ENCODE data around the gene PSKH1.
"Not testable (repeated sequence)": the region's sequence is repeated elsewhere in the genome, so short reads cannot be mapped to it uniquely, and the experiment has no call there.

Gene PSKH1

DNA sequence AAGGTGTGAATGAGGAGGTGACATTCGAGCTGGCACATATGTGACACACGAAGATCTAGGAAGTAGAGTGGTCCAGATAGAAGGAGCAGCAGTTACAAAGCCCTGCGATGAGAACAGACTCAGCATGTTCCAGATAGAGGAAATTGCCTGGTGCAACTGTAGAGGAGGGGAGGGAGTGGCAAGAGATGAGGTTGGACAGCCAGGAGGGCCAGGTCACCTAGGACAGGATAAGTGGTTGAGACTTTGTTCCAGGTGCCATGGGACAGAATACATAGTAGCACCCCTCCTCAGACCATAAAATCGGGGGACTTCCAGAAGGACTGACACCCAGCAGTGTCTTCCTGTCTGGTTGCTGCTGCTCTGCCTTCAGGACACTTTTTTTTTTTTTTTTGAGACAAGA lies 34.6 kb upstream of the PSKH1 start:
- no peak overlapping the region for H3K4me3 ChIP-seq (ENCODE audit: low read depth, low read length)
- TF ChIP-seq, protein P1, sequence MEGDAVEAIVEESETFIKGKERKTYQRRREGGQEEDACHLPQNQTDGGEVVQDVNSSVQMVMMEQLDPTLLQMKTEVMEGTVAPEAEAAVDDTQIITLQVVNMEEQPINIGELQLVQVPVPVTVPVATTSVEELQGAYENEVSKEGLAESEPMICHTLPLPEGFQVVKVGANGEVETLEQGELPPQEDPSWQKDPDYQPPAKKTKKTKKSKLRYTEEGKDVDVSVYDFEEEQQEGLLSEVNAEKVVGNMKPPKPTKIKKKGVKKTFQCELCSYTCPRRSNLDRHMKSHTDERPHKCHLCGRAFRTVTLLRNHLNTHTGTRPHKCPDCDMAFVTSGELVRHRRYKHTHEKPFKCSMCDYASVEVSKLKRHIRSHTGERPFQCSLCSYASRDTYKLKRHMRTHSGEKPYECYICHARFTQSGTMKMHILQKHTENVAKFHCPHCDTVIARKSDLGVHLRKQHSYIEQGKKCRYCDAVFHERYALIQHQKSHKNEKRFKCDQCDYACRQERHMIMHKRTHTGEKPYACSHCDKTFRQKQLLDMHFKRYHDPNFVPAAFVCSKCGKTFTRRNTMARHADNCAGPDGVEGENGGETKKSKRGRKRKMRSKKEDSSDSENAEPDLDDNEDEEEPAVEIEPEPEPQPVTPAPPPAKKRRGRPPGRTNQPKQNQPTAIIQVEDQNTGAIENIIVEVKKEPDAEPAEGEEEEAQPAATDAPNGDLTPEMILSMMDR (IDR thresholded peaks at IDR 0.05; ENCODE audit: insufficient read depth, low read depth, low read length, missing control alignments) = no peak
- DNase-seq (ENCODE audit: low read depth) = no peak

DNA sequence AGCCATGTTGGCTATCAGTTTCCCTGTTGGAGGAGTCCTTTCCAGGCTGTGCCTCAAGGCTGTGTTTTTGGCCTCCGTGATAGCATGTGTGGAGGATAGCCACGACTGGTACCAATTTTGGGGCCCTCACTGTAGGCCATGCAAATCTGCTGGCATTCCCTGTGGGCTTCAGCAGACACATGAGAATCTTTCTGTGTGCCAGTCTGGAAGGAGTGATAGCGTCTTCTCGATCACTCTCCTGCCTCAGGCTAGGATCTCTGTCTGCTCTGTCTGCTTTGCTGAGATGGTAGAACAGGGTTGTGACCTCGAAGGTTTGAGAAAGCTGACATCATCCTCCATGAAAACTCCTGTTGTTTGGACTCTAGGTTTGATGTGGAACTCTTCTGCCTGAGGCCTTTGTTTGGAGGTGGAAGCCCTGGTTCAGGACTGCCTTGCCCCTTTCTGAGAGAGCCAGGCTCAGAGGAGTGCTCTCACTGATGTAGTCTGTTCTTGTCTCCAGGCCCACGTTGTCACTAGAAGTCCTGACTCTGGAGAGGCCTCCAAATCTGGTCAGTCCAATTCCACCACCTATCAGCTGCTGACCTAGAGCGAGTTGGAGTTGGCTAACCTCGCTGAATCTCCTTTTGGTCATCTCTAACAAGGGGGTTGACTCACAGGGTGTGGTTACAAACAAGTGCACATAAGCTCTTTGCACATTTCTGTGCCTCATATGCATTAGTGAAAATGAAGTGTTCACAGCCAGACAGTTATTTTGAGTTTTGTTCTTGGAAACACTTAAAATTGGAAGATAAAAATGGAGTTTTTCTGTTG lies 32.3 kb upstream of the PSKH1 start:
- no peak overlapping the region for H3K4me3 ChIP-seq (ENCODE audit: low read depth, low read length)
- TF ChIP-seq, protein P1 (IDR thresholded peaks at IDR 0.05; ENCODE audit: insufficient read depth, low read depth, low read length, missing control alignments) = no peak
- no peak for DNase-seq (ENCODE audit: low read depth)

DNA sequence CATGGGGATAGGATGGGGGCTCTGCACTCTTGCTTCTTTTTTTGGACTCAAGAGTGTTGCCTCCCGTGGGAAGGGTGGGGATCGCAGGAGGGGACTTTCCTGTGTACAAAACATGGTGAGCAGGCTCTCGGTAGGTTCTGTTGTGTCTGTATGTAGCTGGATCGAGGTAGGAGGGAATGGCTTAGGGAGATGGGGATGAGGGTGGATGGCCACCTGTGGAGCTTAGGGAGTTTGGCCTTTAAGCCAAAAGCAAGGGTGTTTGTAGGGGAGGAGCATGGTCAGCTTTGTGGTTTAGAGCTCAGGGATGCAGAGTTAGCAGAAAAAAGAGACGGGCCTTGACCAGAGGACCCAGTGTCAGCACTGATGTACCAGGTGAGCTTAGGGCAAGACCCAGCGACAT lies 31.2 kb upstream of the PSKH1 start:
- no peak for DNase-seq (ENCODE audit: low read depth)
- no peak overlapping the region for H3K4me3 ChIP-seq (ENCODE audit: low read depth, low read length)
- TF ChIP-seq, protein P1 (IDR thresholded peaks at IDR 0.05; ENCODE audit: insufficient read depth, low read depth, low read length, missing control alignments) = no peak

DNA sequence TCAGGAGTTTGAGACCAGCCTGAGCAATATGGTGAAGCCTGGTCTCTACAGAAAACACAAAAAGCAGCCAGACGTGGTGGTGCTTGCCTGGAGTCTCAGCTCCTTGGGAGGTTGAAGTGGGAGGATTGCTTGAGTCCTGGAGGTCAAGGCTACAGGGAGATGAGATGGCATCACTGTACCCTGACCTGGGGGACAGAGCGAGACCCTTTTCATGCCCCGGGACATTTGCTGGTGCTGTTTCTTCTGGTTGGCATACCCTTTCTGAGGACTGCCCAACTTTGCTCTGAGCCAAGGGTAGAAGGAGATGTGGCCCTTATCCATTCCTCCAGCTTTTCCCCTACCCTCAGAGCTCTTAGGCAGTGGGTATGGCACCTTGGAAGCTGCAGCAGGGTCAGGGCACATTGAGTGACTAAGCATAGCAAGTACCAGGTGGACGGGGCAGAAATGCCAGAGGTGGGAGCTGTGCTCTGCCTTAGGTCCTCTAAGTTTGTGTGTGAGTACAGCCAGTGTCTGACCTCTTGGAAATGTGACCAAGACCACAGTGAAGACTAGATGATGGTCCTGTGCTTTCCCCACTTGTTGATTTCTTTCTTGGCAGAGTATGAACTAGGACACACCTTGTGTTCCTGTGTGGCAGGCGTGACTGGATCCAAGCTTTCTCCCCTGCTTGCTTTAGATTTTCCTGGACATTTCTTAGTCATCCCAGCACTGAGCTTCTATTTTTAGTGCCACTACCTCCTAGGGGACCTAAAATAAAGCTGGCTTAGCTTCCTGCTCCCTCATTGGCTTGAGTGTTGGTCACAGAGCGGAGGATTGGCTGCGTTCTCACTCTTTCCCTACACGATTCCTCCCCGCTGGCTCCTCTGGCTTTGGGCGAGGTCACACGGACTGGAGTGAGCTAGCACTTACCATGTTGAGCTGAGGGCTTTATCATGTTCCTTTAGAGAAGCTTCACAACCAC lies 30.2 kb upstream of the PSKH1 start:
- no peak overlapping the region for H3K4me3 ChIP-seq (ENCODE audit: low read depth, low read length)
- TF ChIP-seq, protein P1 (IDR thresholded peaks at IDR 0.05; ENCODE audit: insufficient read depth, low read depth, low read length, missing control alignments) = no peak

DNA sequence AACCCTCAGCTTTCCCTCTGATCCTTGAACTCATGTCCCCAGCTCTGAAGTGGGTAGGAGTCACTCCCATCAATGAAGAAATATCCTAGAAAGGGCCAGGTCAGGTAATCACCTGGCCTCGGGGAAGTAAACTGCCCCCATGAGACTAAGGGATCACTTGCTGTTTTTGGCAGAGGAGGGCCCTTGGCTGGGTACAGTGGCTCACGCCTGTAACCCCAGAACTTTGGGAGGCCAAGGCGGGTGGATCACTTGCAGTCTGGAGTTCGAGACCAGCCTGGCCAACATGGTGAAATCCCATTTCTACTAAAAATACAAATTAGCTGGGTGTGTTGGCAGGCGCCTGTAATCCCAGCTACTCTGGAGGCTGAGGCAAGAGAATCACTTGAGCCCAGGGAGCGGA lies 29.0 kb upstream of the PSKH1 start:
- H3K4me3 ChIP-seq (ENCODE audit: low read depth, low read length); DNase-seq (ENCODE audit: low read depth): not testable (repeated sequence)

More for the DNA sequence above, 30.2 kb upstream of the PSKH1 start:
- DNase-seq (ENCODE audit: low read depth) = no peak

DNA sequence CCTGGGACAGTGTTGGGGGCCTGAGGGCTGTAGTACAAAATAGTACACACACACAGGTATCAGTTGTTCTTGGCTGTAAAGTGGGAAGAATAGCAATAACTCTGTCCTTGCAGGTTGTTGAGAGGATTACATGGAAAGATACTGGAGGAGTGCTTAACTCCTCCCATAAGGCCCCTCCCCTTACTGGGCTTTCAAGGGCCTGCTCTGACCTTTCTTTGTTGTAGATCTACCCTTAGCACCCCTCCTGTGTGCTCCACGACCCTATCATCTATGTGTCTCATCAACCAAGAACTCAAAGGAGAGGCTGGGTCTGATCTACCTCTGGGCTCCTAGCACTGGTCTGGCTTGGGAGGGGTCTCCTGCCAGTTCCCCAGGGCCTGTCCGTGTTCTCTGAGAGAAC lies 28.5 kb upstream of the PSKH1 start:
- TF ChIP-seq, protein P1 (IDR thresholded peaks at IDR 0.05; ENCODE audit: insufficient read depth, low read depth, low read length, missing control alignments) = no peak
- no peak overlapping the region for H3K4me3 ChIP-seq (ENCODE audit: low read depth, low read length)
- DNase-seq (ENCODE audit: low read depth) = no peak

DNA sequence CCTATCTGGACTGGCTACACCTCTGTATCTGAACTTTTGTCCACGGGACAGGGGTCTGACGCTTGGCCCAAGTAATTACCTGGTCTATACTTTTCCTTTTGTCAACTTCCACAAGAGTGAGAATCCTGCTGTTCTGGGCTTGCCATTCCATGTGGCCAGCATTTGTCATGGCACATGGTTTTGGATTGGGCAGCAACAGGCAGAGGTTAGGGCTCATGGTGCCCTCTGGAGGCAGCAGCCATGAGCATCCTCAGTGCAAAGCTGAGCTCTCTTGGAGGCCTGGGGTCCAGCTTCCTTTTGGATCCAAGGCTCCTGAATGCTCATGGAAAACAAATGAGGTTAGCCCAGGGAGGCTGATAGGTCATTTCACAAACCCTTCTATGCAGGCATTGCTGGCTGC lies 27.7 kb upstream of the PSKH1 start:
- TF ChIP-seq, protein P1 (IDR thresholded peaks at IDR 0.05; ENCODE audit: insufficient read depth, low read depth, low read length, missing control alignments) = peak; percentile 27
- peak; percentile 46 for DNase-seq (ENCODE audit: low read depth)
- H3K4me3 ChIP-seq (ENCODE audit: low read depth, low read length) = no peak overlapping the region
